Endothelial cell of umbilical vein (primary cell): ENCODE measurements around the gene PIGA. TPM values are rescaled to one million over a fixed set of nuclear protein-coding genes. Genes with fewer than 3 reads are reported as not detected.

Experiments
- BruUV-seq: library from RNA; stranded (reverse); fragments of 400-500 nt; replicated peaks from 2 replicates; lab custom pipeline; 2021; lab: Mats Ljungman, UMichigan
- CTCF ChIA-PET: fragments of 300-600, 350-600 bp; sonication (Branson Sonifier 250); formaldehyde crosslinking; loops from one replicate; lab custom pipeline; 2021; ENCODE audit warnings: antibody characterized with exemption, inconsistent platforms; lab: Charles Lee
- POLR2A ChIA-PET: fragments of 300-600, 350-600 bp; sonication (Branson Sonifier 250); formaldehyde crosslinking; loops from one replicate; lab custom pipeline; 2021; ENCODE audit warnings: antibody characterized with exemption, inconsistent platforms; lab: Charles Lee
- DNase-seq: peaks from one replicate; pipeline ENCODE4 v3.0.0-alpha.2; 2011; ENCODE audit warnings: low read depth, low spot score
- FAIRE-seq: peaks from 2 replicates; lab custom pipeline; 2011; peaks lifted over from hg19 to GRCh38; lab: Jason Lieb, UNC
- H2AFZ ChIP-seq: 2 replicates; pipeline ENCODE4 v1.6.0; 2012; ENCODE audit warnings: low read depth, low read length, control low read depth, inconsistent platforms
- H3K27ac ChIP-seq: 2 replicates; pipeline ENCODE4 v1.5.1; 2011; ENCODE audit warnings: low read depth, mild to moderate bottlenecking, control low read depth, low read length, moderate library complexity; ENCODE audit not compliant: insufficient read depth
- H3K27me3 ChIP-seq, 2 experiments: 2 replicates each; pipeline versions ENCODE4 v1.6.0 to v1.6.1; 2011; ENCODE audit warnings: low read length in 2 of 2, mixed read lengths in 1 of 2; ENCODE audit not compliant: control insufficient read depth in 2 of 2, insufficient read depth in 2 of 2
- H3K36me3 ChIP-seq, 2 experiments: 2 replicates in 1 of 2; 3 replicates in 1 of 2; pipeline ENCODE4 v1.5.1; 2011; ENCODE audit warnings: low read length in 2 of 2, mild to moderate bottlenecking in 1 of 2, moderate library complexity in 1 of 2; ENCODE audit not compliant: control insufficient read depth in 2 of 2, insufficient read depth in 2 of 2; ENCODE audit errors: extremely low read depth in 1 of 2
- H3K4me1 ChIP-seq: 3 replicates; pipeline ENCODE4 v1.5.1; 2011; ENCODE audit warnings: mild to moderate bottlenecking, low read length; ENCODE audit not compliant: control insufficient read depth, insufficient read depth; ENCODE audit errors: extremely low read depth
- H3K4me2 ChIP-seq: 2 replicates; pipeline ENCODE4 v1.6.1; 2011; ENCODE audit warnings: low read length, control low read depth, mixed read lengths; ENCODE audit not compliant: insufficient read depth
- H3K4me3 ChIP-seq, 3 experiments: fragments of 200-600 bp in 1 of 3; sonication (generic), shearing (Covaris generic) in 1 of 3; replicated peaks in 1 of 3; 2 replicates each; pipeline ENCODE4 v1.5.1; 2011 to 2016; ENCODE audit warnings: control low read depth in 3 of 3, low read length in 3 of 3, mild to moderate bottlenecking in 2 of 3, inconsistent platforms in 1 of 3, low read depth in 1 of 3, moderate library complexity in 1 of 3; ENCODE audit not compliant: insufficient read depth in 1 of 3
- H3K79me2 ChIP-seq: 2 replicates; pipeline ENCODE4 v1.6.0; 2012; ENCODE audit warnings: low read length, inconsistent platforms; ENCODE audit not compliant: control insufficient read depth, insufficient read depth
- H3K9ac ChIP-seq: replicated peaks from 2 replicates; pipeline ENCODE3; 2011; ENCODE audit warnings: low read length, control low read depth; ENCODE audit not compliant: insufficient read depth; ENCODE audit errors: extremely low read depth
- H3K9me1 ChIP-seq: replicated peaks from 3 replicates; pipeline ENCODE4 v1.6.0; 2011; ENCODE audit warnings: mild to moderate bottlenecking, low read length; ENCODE audit not compliant: control insufficient read depth, insufficient read depth; ENCODE audit errors: extremely low read depth
- H3K9me3 ChIP-seq: replicated peaks from 2 replicates; pipeline ENCODE4 v1.5.1; 2012; ENCODE audit warnings: low read length, inconsistent platforms; ENCODE audit not compliant: control insufficient read depth, insufficient read depth
- H4K20me1 ChIP-seq: replicated peaks from 2 replicates; pipeline ENCODE3; 2011; ENCODE audit warnings: mild to moderate bottlenecking, low read length; ENCODE audit not compliant: control insufficient read depth, insufficient read depth; ENCODE audit errors: extremely low read depth
- CTCF ChIP-seq, 2 donors: IDR thresholded peaks; 1 replicate in 1 of 2; 2 replicates in 1 of 2; pipeline ENCODE4 v1.5.1; 2011; ENCODE audit warnings: low read length in 2 of 2, mild to moderate bottlenecking in 2 of 2, moderate library complexity in 2 of 2, control low read depth in 1 of 2, inconsistent platforms in 1 of 2, low read depth in 1 of 2; ENCODE audit not compliant: insufficient read depth in 1 of 2; ENCODE audit errors: extremely low read depth in 1 of 2
- EZH2 ChIP-seq: IDR thresholded peaks from 2 replicates; pipeline ENCODE4 v1.6.1; 2012; ENCODE audit warnings: borderline replicate concordance, low read depth, mild to moderate bottlenecking, moderate library complexity, low read length, inconsistent platforms; ENCODE audit not compliant: severe bottlenecking
- FOS ChIP-seq: IDR thresholded peaks from 2 replicates; pipeline ENCODE4 v1.6.1; 2011; ENCODE audit warnings: mild to moderate bottlenecking, low read length, moderate library complexity, borderline replicate concordance; ENCODE audit not compliant: insufficient read depth
- GATA2 ChIP-seq: IDR thresholded peaks from 2 replicates; pipeline ENCODE4 v1.7.0; 2011; ENCODE audit warnings: low read depth, mild to moderate bottlenecking, moderate library complexity, mixed read lengths, low read length; ENCODE audit not compliant: insufficient read length, insufficient read depth
- JUN ChIP-seq: IDR thresholded peaks from 2 replicates; pipeline ENCODE4 v1.6.1; 2011; ENCODE audit warnings: borderline replicate concordance, low read depth; ENCODE audit not compliant: insufficient read length, insufficient read depth
- MYC ChIP-seq: IDR thresholded peaks from one replicate; pipeline ENCODE4 v1.6.1; 2011; ENCODE audit warnings: mild to moderate bottlenecking, low read depth, low read length
- POLR2A ChIP-seq: IDR thresholded peaks from 2 replicates; pipeline ENCODE4 v1.6.1; 2012; ENCODE audit warnings: low read depth, mild to moderate bottlenecking, control low read depth, low read length
- POLR2AphosphoS5 ChIP-seq: IDR thresholded peaks from 2 replicates; pipeline ENCODE4 v1.6.1; 2012; ENCODE audit warnings: low read depth, mild to moderate bottlenecking, control low read depth, low read length, moderate library complexity; ENCODE audit not compliant: insufficient read depth
- dilution Hi-C: fragments of 300-500 bp; cut with MboI; formaldehyde crosslinking; loops from one replicate; pipeline ENCODE4 v1.15.0; 2019; ENCODE audit warnings: low sequenced_read_pairs; ENCODE audit not compliant: extremely low pct_ligation_motif_present
- intact Hi-C: fragments of 100-400 bp; cut with micrococcal nuclease; formaldehyde crosslinking; loops from one replicate; pipeline ENCODE4 v1.10.0; 2022
- polyA plus RNA-seq, 4 experiments: library from polyadenylated mRNA; depleted of rRNA in 3 of 4; stranded (reverse) in 3 of 4; unstranded in 1 of 4; fragments of >200 nt; gene quantifications; 2 replicates each; pipeline versions ENCODE4 v1.2.1 to v1.2.3, GENCODE V29; 2011 to 2012; ENCODE audit warnings: missing spikeins in 1 of 4
- total RNA-seq: library from RNA; stranded (reverse); gene quantifications from 2 replicates; pipeline ENCODE4 v1.2.3, GENCODE V29; 2021
- TF ChIP-seq, protein P1 (sequence below): IDR thresholded peaks from 2 replicates; pipeline ENCODE4 v1.6.1; 2011; ENCODE audit not compliant: insufficient read depth, insufficient read length

Gene PIGA
- total and polyA plus RNA-seq, 2 donors (not counting 3 experiments of a cell fraction or from before 2014, with no cell fraction given) = 4.0 to 12.1 TPM

DNA sequence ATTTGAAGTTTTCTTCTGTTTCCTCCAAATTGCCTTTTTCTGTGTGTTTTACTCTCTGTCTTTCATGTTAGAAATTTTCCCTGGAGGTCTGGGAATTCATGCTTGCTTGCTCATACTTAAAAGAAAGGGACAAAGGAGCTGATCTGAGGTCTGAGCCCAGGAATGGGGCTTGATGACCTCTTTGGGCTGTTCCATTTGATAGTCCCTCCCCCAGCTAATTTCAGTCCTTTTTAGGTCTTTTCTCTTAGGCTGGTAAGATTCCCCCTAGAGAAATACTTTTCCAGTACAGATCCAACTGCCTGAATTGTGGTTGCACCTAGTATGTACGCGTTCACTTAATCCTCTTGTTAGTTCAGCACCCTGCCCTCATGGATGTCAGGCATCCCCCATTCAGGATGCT lies 5.5 kb upstream of the PIGA start:
- Histone ChIP-seq H4K20me1 (no peaks in the 10 kb centered on the region), H2AFZ (no peak overlapping the region), H3K79me2 (no peaks in the 10 kb centered on the region), H3K9me1 (no peaks in the 10 kb centered on the region), H3K4me1 (peaks cover 4% of the 10 kb centered on the region), H3K9me3 (no peaks in the 10 kb centered on the region), H3K4me3 (no peak overlapping the region), H3K9ac (no peak overlapping the region), H3K27ac (no peak overlapping the region), H3K27me3 (peaks cover 5 to 11% of the 10 kb centered on the region in 2 experiments), H3K36me3 (no peaks in the 10 kb centered on the region), H3K4me2 (no peak overlapping the region)
- FAIRE-seq (no peak), DNase-seq (no peak)
- dilution Hi-C loops (no loop called here), intact Hi-C loops (no loop called here)
- TF ChIP-seq POLR2A = no peak
- TF ChIP-seq GATA2 = no peak
- no peak for TF ChIP-seq CTCF (IDR thresholded peaks at IDR 0.05; ENCODE audit: extremely low read depth in 1 of 2, insufficient read depth in 1 of 2, low read depth in 1 of 2, low read length in 2 of 2)
- no peak for TF ChIP-seq POLR2AphosphoS5
- no peak for TF ChIP-seq FOS
- no peak for TF ChIP-seq MYC
- TF ChIP-seq, protein P1, sequence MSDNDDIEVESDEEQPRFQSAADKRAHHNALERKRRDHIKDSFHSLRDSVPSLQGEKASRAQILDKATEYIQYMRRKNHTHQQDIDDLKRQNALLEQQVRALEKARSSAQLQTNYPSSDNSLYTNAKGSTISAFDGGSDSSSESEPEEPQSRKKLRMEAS = no peak
- TF ChIP-seq EZH2 = no peak
- TF ChIP-seq JUN = no peak
- no TSS peak for BruUV-seq
- ChIA-PET POLR2A (no interaction called here), CTCF (no interaction called here)
